Kidney (tissue), 14 donors: ENCODE measurements around the gene RBM17. TPM values are rescaled to one million over a fixed set of nuclear protein-coding genes. Genes with fewer than 3 reads are reported as not detected.

ENCODE experiments used
- DNase-seq, 5 donors: peaks; one replicate each; pipeline ENCODE4 v3.0.0-alpha.2; 2013 to 2020
- FAIRE-seq: peaks from 2 replicates; lab custom pipeline; 2012; peaks lifted over from hg19 to GRCh38; lab: Jason Lieb, UNC
- H3K27ac ChIP-seq, 2 donors: one replicate each; pipeline ENCODE4 v1.7.0; 2013; ENCODE audit warnings: low read depth in 2 of 2, low read length in 2 of 2, inconsistent platforms in 1 of 2
- H3K27me3 ChIP-seq: one replicate; pipeline ENCODE4 v1.7.1; 2013; ENCODE audit warnings: low read length, inconsistent platforms; ENCODE audit not compliant: control insufficient read depth, insufficient read depth
- H3K36me3 ChIP-seq, 3 donors: one replicate each; pipeline versions ENCODE4 v1.7.0 to v1.7.1; 2013; ENCODE audit warnings: low read length in 3 of 3, control low read depth in 1 of 3, inconsistent platforms in 1 of 3; ENCODE audit not compliant: insufficient read depth in 3 of 3, control insufficient read depth in 2 of 3
- H3K4me1 ChIP-seq, 3 donors: one replicate each; pipeline versions ENCODE4 v1.7.0 to v1.7.1; 2013; ENCODE audit warnings: low read length in 3 of 3, inconsistent platforms in 1 of 3, low read depth in 1 of 3; ENCODE audit not compliant: control insufficient read depth in 2 of 3, insufficient read depth in 2 of 3
- H3K4me3 ChIP-seq, 3 donors: one replicate each; pipeline versions ENCODE4 v1.7.0 to v1.8.1; 2013; ENCODE audit warnings: low read length in 3 of 3, control low read depth in 1 of 3, inconsistent platforms in 1 of 3
- H3K9ac ChIP-seq, 3 donors: one replicate each; pipeline versions ENCODE4 v1.7.0 to v1.7.1; 2013; ENCODE audit warnings: low read length in 3 of 3, control low read depth in 1 of 3, inconsistent platforms in 1 of 3
- H3K9me3 ChIP-seq, 3 donors: one replicate each; pipeline versions ENCODE4 v1.7.0 to v1.7.1; 2013; ENCODE audit warnings: low read length in 3 of 3, control low read depth in 1 of 3, inconsistent platforms in 1 of 3; ENCODE audit not compliant: control insufficient read depth in 2 of 3, insufficient read depth in 1 of 3
- intact Hi-C: fragments of 100-400 bp; cut with DNase I; formaldehyde crosslinking; loops from one replicate; pipeline ENCODE4 v1.11.1; 2022
- polyA plus RNA-seq: library from polyadenylated mRNA; stranded (reverse); fragments of 350-450 nt; fragmentation: Illumina TruSeq; extraction: RNeasy Lipid Tissue Mini Kit (QIAGEN cat#74804); gene quantifications from one replicate; pipeline ENCODE4 v1.2.3, GENCODE V29; 2014; ENCODE audit warnings: low read depth, low replicate concordance; ENCODE audit not compliant: insufficient read depth
- total RNA-seq: library from RNA; stranded (reverse); fragmentation: NEBNext Ultra II Directional; extraction: Animal tissue kit (Norgen Biotek cat#: 25700); gene quantifications from one replicate; pipeline ENCODE4 v1.2.1, GENCODE V29; 2021
- TF ChIP-seq, protein P1 (sequence below): IDR thresholded peaks from 3 replicates; pipeline ENCODE4 v1.5.1; 2012; ENCODE audit warnings: mild to moderate bottlenecking, moderate library complexity, borderline replicate concordance; ENCODE audit not compliant: insufficient read depth; ENCODE audit errors: extremely low read depth
- donor health status: control.
- donor health status: control.
- donor health status: control.
- donor health status: control.
- donor health status: control.
- donor health status: DM: yes; HTN: yes; CAD: no.
- donor health status: Normal renal cell carcinoma (clear cell type).

The RBM17 gene
- total and polyA plus RNA-seq, 2 donors from 2014 or later: 46.4 to 91.9 TPM

DNA sequence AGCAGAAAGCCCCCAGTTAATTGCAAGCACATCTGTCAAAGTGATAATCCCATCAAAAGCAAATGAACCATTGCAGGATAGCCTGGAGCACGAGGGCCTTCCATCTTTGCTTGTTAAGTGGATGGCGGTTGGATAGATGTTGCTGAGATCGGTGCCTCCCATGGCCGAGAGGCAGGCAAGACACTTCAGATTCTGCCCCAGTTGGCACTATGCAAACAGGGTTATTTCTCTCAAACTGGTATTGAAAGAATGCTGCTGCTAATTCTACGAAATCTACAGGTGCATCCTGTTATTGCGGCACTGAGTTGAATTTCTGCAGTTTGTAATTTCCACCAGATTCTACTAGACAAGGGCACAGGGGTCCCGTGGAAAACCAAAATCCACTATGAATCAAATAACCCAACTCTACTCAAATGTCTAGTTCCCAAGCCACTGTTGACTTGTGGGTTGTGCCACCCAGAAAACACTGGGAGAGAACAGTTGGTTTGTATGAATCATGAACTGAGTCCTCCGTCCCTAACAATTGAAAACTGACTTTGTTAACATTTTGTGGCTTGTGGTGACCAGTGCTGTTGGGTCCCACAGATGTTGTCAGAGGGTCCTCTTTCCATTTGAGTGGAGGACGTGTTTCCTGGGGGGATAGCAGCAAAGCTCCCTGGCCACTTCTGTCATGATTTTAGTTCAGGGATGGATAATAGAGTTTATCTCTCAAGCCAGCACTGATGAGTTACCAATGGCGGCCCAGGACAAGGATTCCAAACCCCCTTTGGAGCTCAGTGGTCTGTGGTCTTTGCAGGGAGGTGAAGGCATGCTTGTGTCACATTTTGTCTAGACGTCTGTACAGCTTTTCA, 19.5 kb upstream of the RBM17 start:
- H3K27ac ChIP-seq: no peak overlapping the region

DNA sequence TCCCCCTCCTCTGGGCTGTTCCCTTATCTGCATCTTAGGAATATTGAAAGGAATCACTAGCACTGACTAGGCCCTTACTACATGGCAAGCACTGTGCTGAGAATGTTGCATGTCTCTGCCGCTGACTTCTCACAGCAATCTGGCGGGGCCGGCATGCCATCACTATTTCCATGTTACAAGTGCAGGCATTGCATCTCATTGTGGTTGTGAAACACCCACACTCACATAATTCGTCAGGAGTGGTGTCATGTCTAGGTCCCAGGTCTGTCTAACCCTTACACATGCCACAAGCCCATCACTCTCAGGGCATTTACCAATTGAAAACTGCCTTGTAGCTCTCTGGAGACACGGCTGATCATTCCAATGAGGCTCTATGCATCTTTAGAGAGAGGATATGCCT, 18.2 kb upstream of the RBM17 start:
- FAIRE-seq (no peak), DNase-seq (no peak)
- Histone ChIP-seq H3K9me3 (no peaks in the 10 kb centered on the region), H3K9ac (no peak overlapping the region), H3K36me3 (no peaks in the 10 kb centered on the region), H3K4me1 (peaks cover 0 to 4% (median 3%) of the 10 kb centered on the region in 3 donors), H3K27me3 (no peaks in the 10 kb centered on the region), H3K27ac (no peak overlapping the region), H3K4me3 (no peak overlapping the region)
- TF ChIP-seq, protein P1, sequence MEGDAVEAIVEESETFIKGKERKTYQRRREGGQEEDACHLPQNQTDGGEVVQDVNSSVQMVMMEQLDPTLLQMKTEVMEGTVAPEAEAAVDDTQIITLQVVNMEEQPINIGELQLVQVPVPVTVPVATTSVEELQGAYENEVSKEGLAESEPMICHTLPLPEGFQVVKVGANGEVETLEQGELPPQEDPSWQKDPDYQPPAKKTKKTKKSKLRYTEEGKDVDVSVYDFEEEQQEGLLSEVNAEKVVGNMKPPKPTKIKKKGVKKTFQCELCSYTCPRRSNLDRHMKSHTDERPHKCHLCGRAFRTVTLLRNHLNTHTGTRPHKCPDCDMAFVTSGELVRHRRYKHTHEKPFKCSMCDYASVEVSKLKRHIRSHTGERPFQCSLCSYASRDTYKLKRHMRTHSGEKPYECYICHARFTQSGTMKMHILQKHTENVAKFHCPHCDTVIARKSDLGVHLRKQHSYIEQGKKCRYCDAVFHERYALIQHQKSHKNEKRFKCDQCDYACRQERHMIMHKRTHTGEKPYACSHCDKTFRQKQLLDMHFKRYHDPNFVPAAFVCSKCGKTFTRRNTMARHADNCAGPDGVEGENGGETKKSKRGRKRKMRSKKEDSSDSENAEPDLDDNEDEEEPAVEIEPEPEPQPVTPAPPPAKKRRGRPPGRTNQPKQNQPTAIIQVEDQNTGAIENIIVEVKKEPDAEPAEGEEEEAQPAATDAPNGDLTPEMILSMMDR: no peak
- intact Hi-C loops: no loop called here

More for the DNA sequence above, 19.5 kb upstream of the RBM17 start:
- Histone ChIP-seq H3K9me3 (no peaks in the 10 kb centered on the region), H3K9ac (no peak overlapping the region), H3K4me1 (peaks cover 0 to 8% (median 4%) of the 10 kb centered on the region in 3 donors), H3K4me3 (no peak overlapping the region), H3K27me3 (no peaks in the 10 kb centered on the region), H3K36me3 (no peaks in the 10 kb centered on the region)
- intact Hi-C loops: no loop called here
- TF ChIP-seq, protein P1: no peak
- FAIRE-seq: no peak
- DNase-seq: no peak

DNA sequence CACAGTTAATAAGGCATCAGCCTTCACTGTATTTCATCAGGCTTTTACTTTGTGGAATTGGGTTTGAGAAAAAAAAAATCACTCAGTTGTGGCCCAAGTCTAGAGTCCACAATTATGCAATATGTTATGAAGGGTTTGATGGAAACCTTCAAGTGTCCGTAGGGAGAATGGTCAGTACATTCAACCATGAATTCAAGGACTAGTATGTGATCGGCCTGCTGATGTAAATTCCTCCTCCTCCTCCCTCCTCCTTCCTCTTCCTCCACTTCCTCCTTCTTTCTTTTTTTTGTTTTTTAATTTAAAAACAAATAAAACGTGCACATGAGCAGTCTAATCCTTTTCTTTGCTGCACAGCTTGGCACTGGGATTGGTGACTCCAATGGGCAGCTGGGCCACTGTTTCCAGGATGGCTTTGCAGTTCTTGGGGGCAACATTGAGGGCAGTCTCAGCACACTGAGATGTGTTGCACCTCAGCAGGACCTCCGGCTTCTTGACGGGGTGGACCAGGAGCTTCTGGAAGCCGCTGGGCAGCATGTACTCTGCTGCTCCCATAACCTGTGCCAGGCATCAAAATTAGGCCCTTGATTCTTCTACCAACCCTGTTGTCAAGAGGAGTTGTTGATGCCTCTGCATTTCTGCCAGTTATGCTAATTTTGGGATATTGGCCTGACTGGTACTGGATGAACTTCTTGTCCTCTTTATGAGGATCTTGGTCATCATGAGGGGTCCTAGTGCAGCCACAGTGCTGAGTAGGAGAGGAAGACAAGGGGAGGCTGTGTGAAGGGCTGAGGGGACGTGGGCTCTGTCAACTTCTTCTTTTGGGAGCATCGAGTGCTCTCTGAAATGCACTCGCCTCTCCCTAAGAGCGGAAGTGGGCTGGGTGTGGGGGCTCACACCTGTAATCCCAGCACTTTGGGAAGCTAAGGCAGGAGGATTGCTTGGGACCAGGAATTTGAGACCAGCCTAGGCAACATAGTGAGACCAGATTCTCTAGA, 17.4 kb upstream of the RBM17 start:
- H3K9ac ChIP-seq: no peak overlapping the region
- FAIRE-seq (no peak), DNase-seq (no peak)
- no peaks in the 10 kb centered on the region for H3K27me3 ChIP-seq
- TF ChIP-seq, protein P1: no peak
- no peaks in the 10 kb centered on the region for H3K9me3 ChIP-seq
- no peak overlapping the region for H3K4me3 ChIP-seq
- H3K36me3 ChIP-seq: no peaks in the 10 kb centered on the region
- no peaks in the 10 kb centered on the region for H3K4me1 ChIP-seq
- H3K27ac ChIP-seq: peak overlapping the region in 1 of 2 donors; percentile 18
- intact Hi-C loops: no loop called here
